GF-D8 (cell line): Measurements from ENCODE around the gene MCM3.

ENCODE experiments used
- DNase-seq: peaks from one replicate; lab custom pipeline; 2025; lab: John Stamatoyannopoulos, UW

The MCM3 gene

GRCh38 chr6:52284460-52285176 is at the start of gene MCM3:
Gene MCM3, minus strand, starts transcription at chr6:52284742. Its CDS starts 68 bp downstream, at chr6:52284674.
- DNase-seq, result peak; percentile 98

GRCh38 chr6:52333840-52334200 is 49.3 kb upstream of the MCM3 start:
- no peak for DNase-seq

GRCh38 chr6:52331793-52332457 is 47.4 kb upstream of the MCM3 start:
- no peak for DNase-seq

GRCh38 chr6:52330470-52330869 is 45.9 kb upstream of the MCM3 start:
- no peak for DNase-seq

- DNase-seq, result no peak
These were observed 44.2 kb upstream of the MCM3 start for GRCh38 chr6:52328729-52329128.

- no peak for DNase-seq
These were observed 43.7 kb upstream of the MCM3 start for GRCh38 chr6:52328303-52328662.

- DNase-seq, result no peak
These were observed 42.2 kb upstream of the MCM3 start for GRCh38 chr6:52326540-52327364.

GRCh38 chr6:52325695-52326471 is 41.3 kb upstream of the MCM3 start:
- no peak for DNase-seq

- DNase-seq, result no peak
These were observed 39.6 kb upstream of the MCM3 start for GRCh38 chr6:52324189-52324588.

- no peak for DNase-seq
These were observed 33.5 kb upstream of the MCM3 start for GRCh38 chr6:52317841-52318581.

- no peak for DNase-seq
These were observed 32.7 kb upstream of the MCM3 start for GRCh38 chr6:52317211-52317610.

- no peak for DNase-seq
These were observed 30.2 kb upstream of the MCM3 start for GRCh38 chr6:52314752-52315151.

GRCh38 chr6:52312461-52312860 is 27.9 kb upstream of the MCM3 start:
- DNase-seq, result no peak

- DNase-seq, result peak; percentile 33
These were observed 26.4 kb upstream of the MCM3 start for GRCh38 chr6:52310932-52311331.

- no peak for DNase-seq
These were observed 23.4 kb upstream of the MCM3 start for GRCh38 chr6:52307900-52308372.

GRCh38 chr6:52306972-52307870 is 22.7 kb upstream of the MCM3 start:
- DNase-seq, result no peak

- no peak for DNase-seq
These were observed 21.6 kb upstream of the MCM3 start for GRCh38 chr6:52305948-52306767.

GRCh38 chr6:52305411-52305810 is 20.9 kb upstream of the MCM3 start:
- no peak for DNase-seq

- no peak for DNase-seq
These were observed 20.4 kb upstream of the MCM3 start for GRCh38 chr6:52304983-52305390.
